Measurements from ENCODE around the gene SEZ6.
"Not testable (repeated sequence)": the region's sequence is repeated elsewhere in the genome, so short reads cannot be mapped to it uniquely, and the experiment has no call there.

Gene SEZ6

DNA sequence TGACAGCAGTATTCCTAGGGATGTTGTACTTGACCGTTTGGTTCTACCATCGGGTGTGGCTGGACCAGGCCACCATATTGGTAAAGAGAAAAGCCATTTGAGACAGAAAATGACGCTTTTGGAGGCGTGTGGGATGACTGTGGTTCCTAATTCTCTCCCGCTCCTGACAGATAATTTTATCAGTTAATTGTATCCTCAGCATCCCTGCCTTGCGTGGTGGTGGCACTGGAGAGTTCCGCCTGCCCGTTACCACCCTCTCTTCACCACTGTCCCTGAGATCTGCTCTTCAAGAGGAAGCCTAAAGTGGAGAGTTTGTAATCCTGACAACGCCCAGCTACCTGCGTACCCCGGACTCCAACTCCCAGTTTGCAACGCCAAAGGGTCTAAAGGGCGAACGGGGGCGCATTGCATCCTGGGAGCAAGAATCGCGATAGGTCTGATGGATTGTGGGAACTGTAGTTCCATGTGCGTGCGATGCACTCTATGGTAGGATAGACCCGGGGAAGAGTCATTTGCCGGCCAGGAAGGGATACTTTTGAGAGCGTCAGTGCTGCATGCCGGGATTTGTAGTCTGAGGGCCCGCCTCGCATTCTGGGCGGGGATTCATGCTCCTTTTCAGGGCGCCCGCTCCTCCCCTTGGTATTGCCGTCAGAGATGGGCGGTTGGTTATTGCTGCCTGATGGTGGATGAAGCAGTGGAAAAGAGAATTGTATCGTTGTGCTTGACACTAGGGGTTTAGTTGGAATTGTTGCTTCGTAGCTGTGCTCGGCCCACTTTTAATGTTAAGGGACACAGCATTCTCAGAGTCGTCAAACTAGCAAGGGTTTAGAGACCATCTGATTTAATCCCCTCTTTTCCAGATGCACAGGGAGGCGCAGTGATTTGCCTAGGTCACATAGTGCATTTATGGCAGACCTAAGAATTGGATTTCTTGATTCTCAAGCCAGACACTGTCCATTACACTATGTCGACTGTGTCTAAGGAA, 53.5 kb downstream of the SEZ6 start:
- peak; percentile 100 for DNase-seq

DNA sequence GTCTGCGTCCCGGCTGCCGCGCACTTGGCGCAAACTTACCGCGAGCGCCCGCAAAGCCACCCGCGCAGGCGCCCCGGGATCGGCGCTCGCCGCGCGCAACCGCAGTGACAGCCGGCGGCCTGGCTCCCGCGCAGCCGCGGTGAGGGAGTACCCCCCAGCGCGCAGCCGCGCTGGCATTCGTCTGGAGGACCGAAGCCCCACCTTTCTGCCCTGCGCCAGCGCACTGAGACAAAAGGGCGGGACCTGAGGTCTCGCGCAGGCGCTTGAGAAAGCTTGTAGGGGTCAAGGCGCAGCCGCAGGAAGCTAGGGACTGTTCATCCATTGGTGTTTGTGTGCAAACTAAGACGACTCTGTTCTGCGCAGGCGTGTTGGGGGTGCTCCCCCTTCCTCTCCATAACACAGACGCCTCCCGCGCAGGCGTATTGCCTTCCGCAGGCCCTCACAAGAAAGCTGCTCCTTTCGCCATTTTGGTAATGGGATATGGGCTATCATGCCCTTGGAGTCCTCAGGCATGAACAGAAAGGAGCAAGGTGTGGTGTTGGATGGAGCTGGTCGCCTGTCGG, 54.3 kb downstream of the SEZ6 start, which contains the start of gene PHF12:
Gene PHF12, minus strand, starts transcription at position 91 of the 563 bp plus-strand sequence. CDS start 558 bp downstream, outside the sequence.
- peak; percentile 100 for DNase-seq

DNA sequence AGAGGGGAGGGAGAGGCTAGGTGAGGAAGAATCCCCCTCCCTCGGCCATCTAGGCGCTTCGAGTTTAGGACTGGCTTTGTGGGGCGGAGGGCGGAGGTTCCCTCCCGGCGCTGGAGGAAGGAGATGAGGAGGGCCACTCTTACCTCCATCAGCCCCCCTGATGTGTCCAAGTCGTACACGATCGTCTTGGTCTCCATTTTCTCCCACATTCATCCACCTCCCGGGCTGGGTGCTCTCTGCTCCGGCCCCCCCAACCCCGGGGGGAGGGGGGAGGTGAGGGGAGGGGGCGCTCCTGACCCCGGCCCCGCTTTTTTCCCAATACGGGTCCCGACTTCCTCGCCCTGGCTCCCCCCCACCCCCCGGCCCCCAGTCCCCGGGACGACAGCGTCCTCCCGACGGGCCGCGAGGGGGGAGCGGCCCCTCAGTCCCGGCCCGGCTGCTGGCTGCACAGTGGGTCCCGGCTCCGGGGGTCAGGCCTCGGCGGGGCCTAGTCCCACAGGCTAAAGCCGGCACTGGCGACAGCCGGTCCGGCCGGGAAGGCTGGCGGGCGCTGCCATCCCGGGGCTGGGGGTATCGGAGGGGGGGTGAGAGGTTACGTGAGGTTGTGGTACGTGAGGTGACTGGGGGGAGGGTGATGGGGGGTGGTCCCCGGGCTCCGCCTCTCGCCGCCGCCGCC, 54.9 kb downstream of the SEZ6 start:
- no peak for DNase-seq

DNA sequence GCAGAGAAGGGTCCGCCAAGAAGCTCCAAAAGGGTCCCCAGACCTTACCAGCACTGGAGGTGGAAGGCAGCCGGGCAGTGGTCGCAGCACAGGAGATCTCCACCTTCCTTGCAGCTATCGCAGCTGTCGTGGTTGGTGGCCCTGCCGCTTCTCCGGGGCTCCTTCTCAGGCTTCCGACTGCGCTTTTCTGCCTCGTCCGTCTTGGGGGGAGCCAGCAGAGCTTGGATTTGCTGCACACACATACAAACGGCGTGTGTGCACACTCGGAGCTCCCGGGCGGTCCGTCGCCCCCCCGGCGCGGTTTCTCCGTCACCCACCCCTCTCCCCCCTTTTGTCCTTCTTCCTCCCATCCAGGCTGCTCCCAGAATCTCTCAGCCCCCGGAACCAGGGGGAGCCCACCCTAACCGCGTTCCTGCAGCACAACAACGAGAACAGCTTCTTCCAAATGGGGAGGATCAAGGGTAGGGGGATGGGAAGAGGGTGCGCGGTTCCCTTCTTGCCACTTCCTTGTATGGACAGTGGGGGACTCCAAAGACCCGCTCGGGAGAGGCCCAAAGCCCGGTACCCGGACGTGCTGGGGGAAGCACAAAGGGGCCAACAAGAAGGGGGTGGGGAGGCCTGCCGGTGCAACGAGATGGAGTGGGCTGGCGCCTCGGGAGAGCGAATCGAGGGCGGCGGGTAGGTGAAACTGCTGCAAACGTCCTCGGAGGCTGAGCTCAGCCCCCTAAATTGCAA, 55.6 kb downstream of the SEZ6 start:
- peak; percentile 71 for DNase-seq

DNA sequence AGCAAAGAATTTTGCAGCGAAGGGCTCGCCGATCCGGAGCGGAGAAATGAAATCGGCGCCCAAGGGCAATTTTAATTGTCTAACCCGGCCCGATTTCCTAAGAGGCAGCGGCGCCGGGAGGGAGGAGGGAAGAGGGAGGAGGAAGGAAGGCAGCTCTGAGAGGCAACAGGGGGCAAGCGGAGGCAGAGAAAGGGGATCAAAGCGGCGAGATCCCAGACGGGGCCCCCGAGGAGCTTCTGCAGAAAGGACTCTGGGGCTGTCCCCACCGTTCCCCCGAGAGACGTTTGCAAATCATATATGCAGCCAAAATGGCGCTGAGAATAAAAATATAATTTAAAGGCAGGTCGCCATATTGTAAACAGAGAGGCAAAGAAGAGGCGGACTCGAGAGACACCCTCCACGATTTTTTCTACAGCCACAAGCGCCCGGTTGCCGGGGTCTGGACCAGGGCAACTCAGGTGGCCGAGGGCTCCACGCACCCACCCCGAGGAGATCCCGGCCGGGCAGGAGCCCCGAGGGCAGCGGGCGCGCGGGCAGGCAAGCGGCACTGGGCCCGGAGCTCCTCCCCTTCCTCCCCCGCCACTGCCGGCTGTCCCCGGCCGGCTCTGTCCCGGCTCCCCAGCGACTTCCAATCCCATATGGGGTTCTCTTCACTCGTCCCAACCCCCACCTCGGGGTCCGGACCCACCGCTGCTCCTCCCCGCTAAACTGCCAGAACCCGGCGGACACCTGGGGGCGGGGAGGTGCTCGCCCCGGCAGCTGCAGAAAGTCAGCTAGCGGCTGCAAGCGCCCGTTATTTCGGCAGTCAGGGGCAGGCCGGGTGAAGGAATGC, 56.4 kb downstream of the SEZ6 start:
- DNase-seq, result peak; percentile 61

DNA sequence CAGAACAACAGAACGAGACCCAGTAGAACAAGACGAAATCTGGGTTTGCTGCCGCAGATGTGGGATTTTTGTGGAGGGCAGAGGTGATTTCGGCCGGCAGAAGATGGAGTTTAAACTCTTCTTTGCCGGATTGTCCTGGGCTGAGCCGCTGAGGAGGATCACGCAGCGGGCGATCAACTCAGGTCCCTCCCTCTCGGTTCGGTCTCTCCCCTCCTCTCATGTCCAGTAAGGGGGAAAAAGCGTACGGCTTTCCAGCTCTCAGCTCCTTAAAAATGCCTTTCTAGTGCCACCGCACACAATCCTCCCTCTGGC, 57.0 kb downstream of the SEZ6 start:
- DNase-seq, result peak; percentile 28

DNA sequence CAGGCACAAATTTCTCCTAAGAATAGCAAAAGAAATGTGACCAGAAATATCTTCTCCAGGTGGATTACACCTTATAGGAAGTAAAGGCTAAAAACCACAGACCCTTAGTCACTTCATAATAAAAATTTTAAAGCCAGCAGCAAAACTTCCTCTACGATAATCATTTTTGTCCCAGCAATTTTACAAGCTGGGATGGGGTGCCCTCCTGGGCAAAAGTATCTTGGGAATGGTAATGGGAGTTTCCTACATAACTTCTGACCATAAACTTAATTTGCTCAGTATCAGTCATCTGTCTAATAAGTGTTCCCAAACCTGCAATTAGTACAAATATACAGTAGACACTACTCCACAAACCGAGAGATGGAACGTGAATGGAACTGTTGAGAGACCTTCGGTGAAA, 57.5 kb downstream of the SEZ6 start:
- DNase-seq, result no peak

- DNase-seq, result peak; percentile 38
Observed at GRCh38 chr17:28947639-28948038, 58.2 kb downstream of the SEZ6 start.

GRCh38 chr17:28946239-28946638, 59.6 kb downstream of the SEZ6 start:
- peak; percentile 32 for DNase-seq

GRCh38 chr17:28944862-28945741, 60.7 kb downstream of the SEZ6 start:
- DNase-seq, result no peak

DNA sequence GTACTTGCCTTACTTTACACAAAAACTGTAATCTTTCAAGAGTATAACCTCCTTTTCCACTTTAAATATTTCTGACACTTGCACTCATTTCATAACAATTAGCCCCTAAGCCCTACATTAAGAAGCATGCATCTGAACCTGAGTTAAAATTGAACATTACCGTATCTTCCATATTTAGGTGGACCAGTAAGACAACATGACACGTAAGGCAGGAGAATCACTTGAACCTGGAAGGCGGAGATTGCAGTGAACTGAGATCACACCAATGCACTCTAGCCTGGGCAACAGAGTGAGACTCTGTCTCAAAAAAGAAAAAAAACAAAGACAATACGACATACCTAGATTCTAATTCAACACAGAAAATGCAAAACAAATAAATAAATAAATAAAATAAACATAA, 61.5 kb downstream of the SEZ6 start:
- DNase-seq, result no peak

DNA sequence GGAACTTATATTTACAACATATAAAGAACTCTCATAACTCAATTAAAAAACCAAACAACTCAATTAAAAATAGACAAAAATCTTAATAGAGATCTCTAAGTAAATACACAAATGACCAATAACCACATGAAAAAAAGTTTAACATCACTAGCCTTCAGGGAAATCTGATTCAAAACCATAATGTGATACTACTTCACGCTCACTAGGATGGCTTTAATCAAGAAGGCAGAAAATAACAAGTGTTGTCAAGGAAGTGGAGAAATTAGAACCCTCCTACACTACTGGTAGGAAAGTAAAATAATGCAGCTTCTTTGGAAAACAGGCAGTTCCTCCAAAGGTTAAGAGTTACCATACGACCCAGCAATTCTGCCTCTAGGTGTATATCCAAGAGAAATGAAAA, 62.9 kb downstream of the SEZ6 start:
- no peak for DNase-seq

DNA sequence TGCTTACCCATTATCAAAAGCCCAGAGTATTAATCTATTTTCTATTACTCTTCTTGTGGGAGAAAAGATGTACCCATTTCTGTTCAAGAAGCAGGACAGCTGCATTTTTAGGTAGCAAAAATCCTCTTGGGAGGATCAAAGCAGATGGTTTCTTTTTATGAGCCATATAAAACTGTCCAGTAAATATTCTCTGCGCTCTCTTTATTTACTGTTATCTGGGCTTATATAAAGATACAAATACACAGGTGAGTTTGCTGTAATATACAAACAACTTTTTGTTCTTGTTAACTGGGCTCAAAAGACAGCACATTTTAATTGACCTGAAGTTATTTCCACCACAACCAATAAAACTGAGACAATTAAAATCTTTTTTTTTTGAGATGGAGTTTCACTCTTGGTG, 64.6 kb downstream of the SEZ6 start:
- no peak for DNase-seq

DNA sequence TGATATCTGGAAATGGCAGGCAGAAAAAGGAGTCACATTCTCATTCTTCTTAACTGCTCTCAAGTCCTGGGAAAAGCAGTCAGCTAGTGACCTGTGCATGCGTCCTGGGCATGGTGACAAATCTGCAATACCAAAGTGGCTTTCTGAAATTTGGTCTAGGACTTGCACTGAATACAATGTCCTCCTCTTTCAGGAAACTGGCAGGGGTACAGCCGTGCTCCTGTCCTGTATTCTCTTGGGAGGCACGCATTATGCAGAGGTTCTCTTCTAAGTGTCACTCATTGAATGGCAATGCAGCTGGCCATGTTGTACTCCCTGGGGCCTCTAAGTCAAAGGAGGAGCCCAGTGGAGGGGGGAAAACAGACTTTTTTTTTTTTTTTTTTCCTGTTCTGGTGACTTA, 65.2 kb downstream of the SEZ6 start:
- no peak for DNase-seq

DNA sequence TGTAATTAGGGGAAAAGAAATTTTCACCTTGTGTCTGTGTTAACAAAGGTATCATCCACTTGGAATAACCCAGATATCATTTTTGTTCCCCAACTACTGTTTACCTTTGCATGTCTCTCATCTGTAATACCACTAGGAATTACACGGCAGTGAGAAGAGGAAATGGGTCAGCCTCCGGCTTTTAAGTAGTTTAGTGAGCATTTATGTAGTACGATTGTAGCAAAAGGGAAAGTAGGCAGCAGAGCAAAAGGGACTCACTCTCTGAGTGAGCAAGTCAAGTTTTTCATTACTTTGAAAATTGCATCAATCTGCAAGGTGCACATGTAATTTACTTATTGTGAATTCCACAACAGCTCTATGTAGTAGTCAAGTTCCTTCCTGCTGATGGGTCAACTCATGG, 65.7 kb downstream of the SEZ6 start:
- DNase-seq, result no peak

DNA sequence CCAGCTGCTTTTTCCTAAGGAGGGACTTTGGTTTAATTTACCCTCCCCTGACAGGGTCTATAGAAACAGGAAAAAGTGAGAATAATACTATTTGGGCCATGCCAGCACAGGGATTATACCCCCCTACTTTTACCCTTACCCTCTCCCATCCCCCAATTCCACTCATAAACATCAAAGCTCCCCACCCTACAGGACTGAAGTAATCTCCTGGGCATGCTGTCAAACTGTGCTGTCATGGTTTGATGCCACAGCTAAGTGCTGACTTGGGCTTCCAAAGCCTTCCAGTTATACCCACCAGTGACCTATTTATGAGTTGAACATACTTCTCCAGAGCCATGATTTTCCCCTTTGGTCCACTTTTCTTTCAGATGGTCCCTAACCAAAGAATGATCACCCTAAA, 67.3 kb downstream of the SEZ6 start:
- DNase-seq, result no peak

DNA sequence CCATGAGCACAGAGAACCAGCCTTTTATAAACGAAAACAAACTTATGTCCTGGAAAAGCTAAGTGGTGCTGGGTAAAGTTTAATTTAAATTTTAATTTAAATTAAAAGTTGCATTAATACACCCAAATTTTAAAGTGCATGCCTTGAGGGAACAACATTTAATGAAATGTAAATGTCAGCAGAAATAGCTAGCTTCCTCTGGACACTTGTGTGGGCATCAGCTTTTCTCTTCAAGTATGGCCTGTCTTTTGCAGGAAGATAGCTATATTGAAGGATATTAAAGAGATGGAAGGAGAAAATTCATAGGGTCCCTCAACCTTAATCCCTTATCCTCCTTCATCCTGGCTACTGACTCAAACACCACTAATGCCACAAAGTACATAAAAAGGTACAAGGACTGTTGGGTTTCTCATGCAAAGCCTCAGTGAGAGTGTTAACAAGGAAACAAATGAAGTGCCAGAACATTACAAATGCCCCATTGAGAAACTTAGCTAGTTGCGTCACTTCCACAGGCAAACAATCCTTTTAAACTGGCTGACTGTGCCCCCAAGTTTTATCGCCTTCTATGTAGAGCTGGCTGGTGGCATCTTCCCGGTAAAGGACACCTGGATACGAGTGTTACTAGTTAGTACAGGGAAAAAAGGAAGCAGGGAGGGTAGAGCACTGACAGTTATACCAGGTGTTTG, 68.6 kb downstream of the SEZ6 start:
- DNase-seq, result no peak

DNA sequence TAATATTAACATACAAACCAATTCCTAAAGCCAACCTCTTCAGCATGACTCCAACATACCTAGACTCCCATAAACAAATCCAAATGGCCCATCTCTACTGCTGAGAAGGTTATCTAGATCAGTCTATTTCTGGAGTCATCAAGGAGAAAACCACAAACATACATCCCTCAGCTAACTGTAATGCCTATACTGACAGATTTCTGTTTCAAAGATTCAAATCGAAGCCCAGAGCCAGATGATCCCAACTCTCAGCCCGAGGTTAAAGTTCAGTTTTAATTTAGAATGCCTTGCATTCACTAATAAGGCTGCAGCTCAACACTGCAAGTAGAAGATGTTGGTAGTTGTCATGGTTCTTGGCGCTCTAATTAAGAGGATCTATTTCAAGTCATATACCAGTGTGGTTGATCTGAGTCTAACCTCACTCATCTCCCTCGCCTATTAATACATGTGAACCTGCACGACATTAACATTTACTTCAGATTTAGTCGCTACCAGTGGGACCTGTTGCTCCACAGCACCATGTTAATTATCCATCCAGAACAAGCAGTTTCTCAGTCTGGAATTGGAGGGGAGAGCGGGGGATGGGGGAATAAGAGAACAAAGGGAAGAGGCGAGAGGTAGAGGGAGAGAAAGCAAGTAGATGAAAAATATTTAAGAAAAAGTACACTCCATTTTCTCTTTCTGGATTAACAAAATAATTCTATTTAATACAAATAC, 69.9 kb downstream of the SEZ6 start:
- no peak for DNase-seq

GRCh38 chr17:28934508-28934907, 71.3 kb downstream of the SEZ6 start:
- DNase-seq, result not testable (repeated sequence)

- DNase-seq, result no peak
Observed at GRCh38 chr17:28929787-28930186, 76.0 kb downstream of the SEZ6 start.
